Measurements from ENCODE around the gene PCSK6.

The PCSK6 gene

GRCh38 chr15:101397521-101398003 is 91.9 kb downstream of the PCSK6 start:
- no CpG with 5 or more reads among the region's 12 CpGs for WGBS (ENCODE audit: insufficient coverage, insufficient read length)
- Histone ChIP-seq H3K36me3 (ENCODE audit: control insufficient read depth, insufficient read depth, low read length) (no peaks in the 10 kb centered on the region), H3K4me3 (ENCODE audit: low read length) (no peak overlapping the region)

DNA sequence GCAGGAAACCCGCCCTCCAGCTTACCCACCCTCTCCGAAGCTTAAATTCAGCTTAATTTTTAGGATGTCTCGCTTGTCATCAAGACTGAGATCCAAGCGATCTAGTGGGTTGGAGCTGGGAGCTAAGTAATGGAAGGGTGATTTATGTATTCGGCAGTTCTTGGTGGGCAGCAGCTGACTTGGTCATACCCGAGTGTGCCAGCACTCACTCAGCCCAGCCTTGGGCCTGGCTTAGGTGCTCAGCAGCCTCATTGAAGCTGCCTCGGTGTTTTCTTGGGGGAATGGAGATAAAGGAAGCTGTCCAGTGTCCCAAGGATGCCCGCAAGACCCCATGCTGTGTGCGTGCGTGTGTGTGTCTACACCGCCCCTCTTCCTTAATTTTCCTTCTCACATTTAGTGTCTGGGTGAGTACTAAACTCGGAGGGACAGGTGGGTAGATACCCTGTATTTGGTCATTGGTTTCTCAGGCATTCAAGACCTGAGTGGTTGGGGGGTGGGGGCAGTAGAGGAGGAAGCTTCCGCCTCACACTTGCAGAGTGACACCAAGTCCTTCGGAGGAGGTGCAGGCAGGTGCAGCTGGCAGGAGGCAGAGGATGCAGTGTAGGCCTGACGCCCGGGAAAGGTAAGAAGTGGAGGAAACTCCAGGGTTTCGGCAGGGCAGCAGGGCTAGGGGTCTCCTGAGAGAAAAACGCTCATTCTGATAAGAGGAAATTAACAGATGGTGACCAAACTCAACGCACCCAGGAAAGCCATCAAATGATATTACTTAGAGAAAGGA is 92.8 kb downstream of the PCSK6 start:
- Histone ChIP-seq H3K4me3 (ENCODE audit: low read length) (no peak overlapping the region), H3K27ac (ENCODE audit: low read length) (no peak overlapping the region), H3K27me3 (ENCODE audit: control insufficient read depth, insufficient read depth, low read length) (no peaks in the 10 kb centered on the region), H3K36me3 (ENCODE audit: control insufficient read depth, insufficient read depth, low read length) (no peaks in the 10 kb centered on the region), H3K4me1 (ENCODE audit: control insufficient read depth, insufficient read depth, low read length) (peaks cover 5% of the 10 kb centered on the region), H3K9me3 (ENCODE audit: control insufficient read depth, insufficient read depth, low read length) (no peaks in the 10 kb centered on the region)
- DNase-seq (ENCODE audit: low read depth, low spot score): no peak
- no CpG with 5 or more reads among the region's 19 CpGs for WGBS (ENCODE audit: insufficient coverage, insufficient read length)

More at GRCh38 chr15:101397521-101398003, 91.9 kb downstream of the PCSK6 start:
- H3K9me3 ChIP-seq (ENCODE audit: control insufficient read depth, insufficient read depth, low read length): no peaks in the 10 kb centered on the region
- no peak overlapping the region for H3K27ac ChIP-seq (ENCODE audit: low read length)
- no peaks in the 10 kb centered on the region for H3K27me3 ChIP-seq (ENCODE audit: control insufficient read depth, insufficient read depth, low read length)
- peaks cover 5% of the 10 kb centered on the region for H3K4me1 ChIP-seq (ENCODE audit: control insufficient read depth, insufficient read depth, low read length)
- DNase-seq (ENCODE audit: low read depth, low spot score): no peak

DNA sequence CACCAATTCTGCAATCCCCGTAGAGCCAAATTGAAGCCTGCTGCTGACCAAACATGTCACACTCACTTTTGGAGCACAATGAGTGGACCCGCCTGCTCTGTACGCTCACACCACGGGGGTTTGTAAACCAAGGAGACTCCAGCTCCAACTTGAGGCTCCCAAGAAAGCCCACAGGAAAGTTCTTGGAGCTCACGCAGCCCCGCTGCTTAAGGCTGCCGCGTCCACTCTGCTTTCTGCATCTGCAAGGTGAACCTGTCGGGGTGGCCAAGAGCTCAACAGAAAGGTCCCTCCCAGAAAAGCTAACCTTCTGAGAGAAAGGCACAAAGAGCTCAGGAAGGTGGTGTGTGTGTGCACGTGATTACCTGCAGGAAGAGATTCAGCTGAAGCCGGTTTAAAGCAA is 94.9 kb downstream of the PCSK6 start:
- no peaks in the 10 kb centered on the region for H3K9me3 ChIP-seq (ENCODE audit: control insufficient read depth, insufficient read depth, low read length)
- H3K4me1 ChIP-seq (ENCODE audit: control insufficient read depth, insufficient read depth, low read length): peaks cover 5% of the 10 kb centered on the region
- no peaks in the 10 kb centered on the region for H3K27me3 ChIP-seq (ENCODE audit: control insufficient read depth, insufficient read depth, low read length)
- no peak overlapping the region for H3K4me3 ChIP-seq (ENCODE audit: low read length)
- no CpG with 5 or more reads among the region's 11 CpGs for WGBS (ENCODE audit: insufficient coverage, insufficient read length)
- no peaks in the 10 kb centered on the region for H3K36me3 ChIP-seq (ENCODE audit: control insufficient read depth, insufficient read depth, low read length)
- no peak for DNase-seq (ENCODE audit: low read depth, low spot score)
- no peak overlapping the region for H3K27ac ChIP-seq (ENCODE audit: low read length)

- Histone ChIP-seq H3K27ac (ENCODE audit: low read length) (no peak overlapping the region), H3K4me3 (ENCODE audit: low read length) (no peak overlapping the region), H3K9me3 (ENCODE audit: control insufficient read depth, insufficient read depth, low read length) (no peaks in the 10 kb centered on the region), H3K27me3 (ENCODE audit: control insufficient read depth, insufficient read depth, low read length) (no peaks in the 10 kb centered on the region), H3K4me1 (ENCODE audit: control insufficient read depth, insufficient read depth, low read length) (peaks cover 5% of the 10 kb centered on the region), H3K36me3 (ENCODE audit: control insufficient read depth, insufficient read depth, low read length) (no peaks in the 10 kb centered on the region)
- WGBS (ENCODE audit: insufficient coverage, insufficient read length): no CpG with 5 or more reads among the region's 12 CpGs
- no peak for DNase-seq (ENCODE audit: low read depth, low spot score)
These were observed 95.4 kb downstream of the PCSK6 start for GRCh38 chr15:101394056-101394630.

DNA sequence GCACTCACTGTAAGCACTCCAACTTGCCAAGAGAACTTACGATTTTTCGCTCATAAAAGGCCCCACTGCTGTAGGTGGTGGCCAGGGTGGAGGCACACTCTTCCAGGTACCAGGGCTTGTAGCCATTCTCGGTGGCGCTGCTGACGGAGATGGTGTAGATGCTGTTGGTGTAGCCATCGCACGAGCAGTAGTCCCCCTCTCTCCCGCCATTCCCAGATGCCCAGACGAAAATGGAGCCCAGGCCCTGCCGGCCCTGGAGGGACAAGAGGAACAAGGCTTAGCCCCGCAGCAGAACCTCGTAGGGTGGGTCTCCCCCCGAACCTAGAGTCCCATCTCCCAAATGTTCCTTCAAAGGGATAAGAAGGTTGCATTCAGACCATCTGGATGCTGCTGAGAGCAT is 96.3 kb downstream of the PCSK6 start:
- no CpG with 5 or more reads among the region's 13 CpGs for WGBS (ENCODE audit: insufficient coverage, insufficient read length)
- no peaks in the 10 kb centered on the region for H3K27me3 ChIP-seq (ENCODE audit: control insufficient read depth, insufficient read depth, low read length)
- H3K36me3 ChIP-seq (ENCODE audit: control insufficient read depth, insufficient read depth, low read length): no peaks in the 10 kb centered on the region
- H3K4me3 ChIP-seq (ENCODE audit: low read length): no peak overlapping the region
- H3K27ac ChIP-seq (ENCODE audit: low read length): no peak overlapping the region
- no peaks in the 10 kb centered on the region for H3K9me3 ChIP-seq (ENCODE audit: control insufficient read depth, insufficient read depth, low read length)
- H3K4me1 ChIP-seq (ENCODE audit: control insufficient read depth, insufficient read depth, low read length): peaks cover 5% of the 10 kb centered on the region
- DNase-seq (ENCODE audit: low read depth, low spot score): no peak

DNA sequence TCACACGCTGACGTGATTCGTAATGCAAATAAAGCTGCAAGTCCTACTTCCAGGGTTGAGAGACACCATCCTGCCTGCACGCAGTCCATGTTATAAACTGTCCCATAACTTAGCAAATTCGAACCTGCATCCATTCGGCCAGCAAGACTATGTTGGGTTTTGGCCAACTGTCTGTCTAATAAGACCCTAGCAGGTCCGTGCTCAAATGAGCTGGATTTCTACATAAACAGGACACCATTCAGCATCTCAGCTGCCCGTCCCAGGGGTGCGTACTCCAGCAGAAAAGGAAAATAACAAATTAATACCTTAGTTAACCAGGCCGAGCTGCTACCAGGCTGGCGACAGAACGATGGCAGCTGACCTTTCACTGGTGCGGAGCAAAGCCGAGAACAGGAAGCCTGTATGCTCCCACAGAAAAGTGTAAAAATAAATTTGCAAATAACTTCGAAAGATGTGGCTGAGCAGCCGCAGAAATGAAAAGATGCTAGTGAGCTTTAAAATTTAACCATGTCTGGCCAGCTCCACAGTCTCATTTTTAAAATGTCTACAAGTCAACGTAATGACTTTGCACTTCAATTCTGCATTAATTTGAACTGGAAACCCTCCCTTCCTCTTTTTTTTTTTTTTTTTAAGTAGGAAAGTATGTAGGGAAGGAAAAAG is 97.4 kb downstream of the PCSK6 start:
- H3K27ac ChIP-seq (ENCODE audit: low read length): no peak overlapping the region
- peaks cover 2% of the 10 kb centered on the region; the same call in 1 of the 2 replicates for H3K4me1 ChIP-seq (ENCODE audit: control insufficient read depth, insufficient read depth, low read length)
- no peak overlapping the region for H3K4me3 ChIP-seq (ENCODE audit: low read length)
- no CpG with 5 or more reads among the region's 17 CpGs for WGBS (ENCODE audit: insufficient coverage, insufficient read length)
- H3K27me3 ChIP-seq (ENCODE audit: control insufficient read depth, insufficient read depth, low read length): no peaks in the 10 kb centered on the region
- no peak for DNase-seq (ENCODE audit: low read depth, low spot score)
- no peaks in the 10 kb centered on the region for H3K36me3 ChIP-seq (ENCODE audit: control insufficient read depth, insufficient read depth, low read length)
- H3K9me3 ChIP-seq (ENCODE audit: control insufficient read depth, insufficient read depth, low read length): no peaks in the 10 kb centered on the region

- WGBS (ENCODE audit: insufficient coverage, insufficient read length): no CpG with 5 or more reads among the region's 10 CpGs
- H3K4me3 ChIP-seq (ENCODE audit: low read length): no peak overlapping the region
- H3K4me1 ChIP-seq (ENCODE audit: control insufficient read depth, insufficient read depth, low read length): peaks cover under 1% of the 10 kb centered on the region; the same call in 1 of the 2 replicates
- H3K36me3 ChIP-seq (ENCODE audit: control insufficient read depth, insufficient read depth, low read length): no peaks in the 10 kb centered on the region
- no peaks in the 10 kb centered on the region for H3K27me3 ChIP-seq (ENCODE audit: control insufficient read depth, insufficient read depth, low read length)
- no peaks in the 10 kb centered on the region for H3K9me3 ChIP-seq (ENCODE audit: control insufficient read depth, insufficient read depth, low read length)
- no peak for DNase-seq (ENCODE audit: low read depth, low spot score)
- H3K27ac ChIP-seq (ENCODE audit: low read length): no peak overlapping the region
These were observed 98.1 kb downstream of the PCSK6 start for GRCh38 chr15:101391431-101391830.

DNA sequence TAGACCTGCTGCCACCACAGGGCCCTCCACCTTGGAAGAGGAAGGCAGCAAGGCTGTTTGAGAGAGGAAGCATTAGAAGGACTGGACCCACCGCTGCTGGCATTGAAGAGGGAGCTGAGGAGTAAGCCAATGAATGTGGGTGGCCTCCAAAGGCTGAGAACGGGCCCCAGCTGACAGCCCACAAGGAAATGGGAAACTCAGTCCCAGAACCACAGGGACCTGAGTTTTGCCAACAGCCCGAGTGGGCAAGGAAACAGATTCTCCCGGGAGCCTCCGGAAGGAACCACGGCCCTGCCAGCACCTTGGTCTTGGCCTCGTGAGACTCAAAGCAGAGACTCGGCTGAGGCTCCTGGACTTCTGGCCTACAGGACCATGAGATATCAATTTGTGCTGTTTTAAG is 99.0 kb downstream of the PCSK6 start:
- Histone ChIP-seq H3K4me1 (ENCODE audit: control insufficient read depth, insufficient read depth, low read length) (no peaks in the 10 kb centered on the region), H3K4me3 (ENCODE audit: low read length) (no peak overlapping the region), H3K27ac (ENCODE audit: low read length) (no peak overlapping the region), H3K27me3 (ENCODE audit: control insufficient read depth, insufficient read depth, low read length) (no peaks in the 10 kb centered on the region), H3K9me3 (ENCODE audit: control insufficient read depth, insufficient read depth, low read length) (no peaks in the 10 kb centered on the region), H3K36me3 (ENCODE audit: control insufficient read depth, insufficient read depth, low read length) (no peaks in the 10 kb centered on the region)
- DNase-seq (ENCODE audit: low read depth, low spot score): no peak
- WGBS (ENCODE audit: insufficient coverage, insufficient read length): no CpG with 5 or more reads among the region's 8 CpGs

DNA sequence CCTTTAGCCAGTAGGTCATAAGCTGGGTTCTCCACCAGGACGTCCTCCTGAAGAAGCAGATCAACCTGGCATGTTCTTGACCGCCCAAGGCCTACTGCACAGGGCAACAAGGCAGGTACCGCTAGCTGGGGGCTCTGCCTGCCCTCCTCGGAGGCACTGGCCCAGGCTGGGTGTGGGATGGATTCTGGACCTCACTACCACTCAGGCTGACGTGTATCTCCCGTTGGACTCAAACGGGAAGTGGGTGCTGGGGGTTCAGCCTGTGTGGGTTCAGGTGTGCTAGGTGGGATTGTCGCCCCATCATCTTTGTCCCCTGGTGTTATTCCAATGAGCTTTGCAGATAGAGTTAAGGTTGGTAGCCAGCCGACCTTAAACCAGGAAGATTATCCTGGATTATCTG is 99.4 kb downstream of the PCSK6 start:
- no peak overlapping the region for H3K27ac ChIP-seq (ENCODE audit: low read length)
- no peaks in the 10 kb centered on the region for H3K36me3 ChIP-seq (ENCODE audit: control insufficient read depth, insufficient read depth, low read length)
- no peak overlapping the region for H3K4me3 ChIP-seq (ENCODE audit: low read length)
- no peaks in the 10 kb centered on the region for H3K9me3 ChIP-seq (ENCODE audit: control insufficient read depth, insufficient read depth, low read length)
- no CpG with 5 or more reads among the region's 9 CpGs for WGBS (ENCODE audit: insufficient coverage, insufficient read length)
- no peaks in the 10 kb centered on the region for H3K4me1 ChIP-seq (ENCODE audit: control insufficient read depth, insufficient read depth, low read length)
- H3K27me3 ChIP-seq (ENCODE audit: control insufficient read depth, insufficient read depth, low read length): no peaks in the 10 kb centered on the region
- no peak for DNase-seq (ENCODE audit: low read depth, low spot score)

DNA sequence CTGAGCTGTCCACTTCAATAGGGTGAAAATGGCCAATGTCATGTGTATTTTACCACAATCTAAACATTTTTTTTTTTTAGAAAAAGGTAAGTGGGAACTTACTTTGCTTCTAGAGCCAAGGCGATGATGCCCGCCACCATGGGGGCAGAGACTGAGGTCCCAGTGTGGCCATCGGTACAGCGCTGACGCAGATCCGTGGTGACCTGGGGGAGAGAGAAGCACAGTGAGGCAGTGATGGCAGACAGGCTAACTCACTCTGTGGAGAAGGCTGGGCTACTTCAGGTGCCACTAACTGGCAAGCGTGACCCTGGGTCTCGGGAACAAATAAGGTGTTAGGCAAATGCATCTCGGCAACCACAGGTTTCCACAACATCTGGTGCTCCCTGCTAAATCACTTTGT is 100.1 kb downstream of the PCSK6 start:
- no CpG with 5 or more reads among the region's 9 CpGs for WGBS (ENCODE audit: insufficient coverage, insufficient read length)
- Histone ChIP-seq H3K27ac (ENCODE audit: low read length) (no peak overlapping the region), H3K4me1 (ENCODE audit: control insufficient read depth, insufficient read depth, low read length) (no peaks in the 10 kb centered on the region), H3K36me3 (ENCODE audit: control insufficient read depth, insufficient read depth, low read length) (no peaks in the 10 kb centered on the region), H3K9me3 (ENCODE audit: control insufficient read depth, insufficient read depth, low read length) (no peaks in the 10 kb centered on the region), H3K27me3 (ENCODE audit: control insufficient read depth, insufficient read depth, low read length) (no peaks in the 10 kb centered on the region), H3K4me3 (ENCODE audit: low read length) (no peak overlapping the region)
- DNase-seq (ENCODE audit: low read depth, low spot score): no peak

All from iPS DF 6.9 (cell line).